H9 (cell line): ENCODE measurements around the gene RAD51D. TPM values are rescaled to one million over a fixed set of nuclear protein-coding genes. Genes with fewer than 3 reads are reported as not detected.

Experiments used
- DNase-seq: peaks from one replicate; pipeline ENCODE4 v3.0.0-alpha.2; 2017
- H2AFZ ChIP-seq: one replicate; pipeline ENCODE4 v1.6.1; 2013; ENCODE audit warnings: mild to moderate bottlenecking, low read length, control low read depth, moderate library complexity
- H2AK5ac ChIP-seq: 2 replicates; pipeline ENCODE4 v1.6.1; 2013; ENCODE audit warnings: low read length, control low read depth, mixed read lengths; ENCODE audit not compliant: insufficient read length
- H2BK120ac ChIP-seq: one replicate; pipeline ENCODE4 v1.6.1; 2013; ENCODE audit warnings: low read depth, mild to moderate bottlenecking, low read length, control low read depth, inconsistent platforms; ENCODE audit not compliant: poor library complexity, severe bottlenecking
- H2BK12ac ChIP-seq: 2 replicates; pipeline ENCODE4 v1.6.1; 2013; ENCODE audit warnings: low read length, control low read depth, mixed read lengths, low read depth; ENCODE audit not compliant: insufficient read length
- H2BK15ac ChIP-seq: 2 replicates; pipeline ENCODE4 v1.6.1; 2013; ENCODE audit warnings: low read depth, low read length, control low read depth
- H2BK20ac ChIP-seq: one replicate; pipeline ENCODE4 v1.6.1; 2013; ENCODE audit warnings: low read depth, mild to moderate bottlenecking, low read length, control low read depth, inconsistent platforms; ENCODE audit not compliant: poor library complexity, severe bottlenecking
- H2BK5ac ChIP-seq: 2 replicates; pipeline ENCODE4 v1.6.1; 2013; ENCODE audit warnings: low read length, control low read depth, mixed read lengths; ENCODE audit not compliant: insufficient read length
- H3K14ac ChIP-seq: 2 replicates; pipeline ENCODE4 v1.6.1; 2013; ENCODE audit warnings: low read length, control low read depth; ENCODE audit not compliant: insufficient read depth
- H3K18ac ChIP-seq: 2 replicates; pipeline ENCODE4 v1.6.1; 2013; ENCODE audit warnings: low read depth, mild to moderate bottlenecking, mixed read lengths, low read length, control low read depth; ENCODE audit not compliant: insufficient read length
- H3K23ac ChIP-seq: 2 replicates; pipeline ENCODE4 v1.6.1; 2013; ENCODE audit warnings: low read length, control low read depth, mixed read lengths, low read depth; ENCODE audit not compliant: insufficient read length
- H3K23me2 ChIP-seq: 2 replicates; pipeline ENCODE4 v1.6.1; 2013; ENCODE audit warnings: low read depth, mild to moderate bottlenecking, mixed read lengths, low read length, control low read depth; ENCODE audit not compliant: insufficient read length, poor library complexity, severe bottlenecking
- H3K27ac ChIP-seq: 2 replicates; pipeline ENCODE4 v1.5.1; 2013; ENCODE audit warnings: low read length, control low read depth, mixed read lengths, low read depth; ENCODE audit not compliant: insufficient read length
- H3K27me3 ChIP-seq: 2 replicates; pipeline ENCODE4 v1.6.1; 2013; ENCODE audit warnings: low read length, control low read depth, inconsistent platforms; ENCODE audit not compliant: insufficient read depth
- H3K4ac ChIP-seq: 2 replicates; pipeline ENCODE4 v1.6.1; 2013; ENCODE audit warnings: low read depth, mild to moderate bottlenecking, control low read depth, inconsistent platforms, low read length, moderate library complexity
- H3K4me1 ChIP-seq: 2 replicates; pipeline ENCODE4 v1.6.1; 2013; ENCODE audit warnings: low read length, control low read depth, inconsistent platforms; ENCODE audit not compliant: insufficient read depth
- H3K4me2 ChIP-seq: 2 replicates; pipeline ENCODE4 v1.6.1; 2013; ENCODE audit warnings: low read length, control low read depth, mixed read lengths; ENCODE audit not compliant: insufficient read length, insufficient read depth
- H3K56ac ChIP-seq: 2 replicates; pipeline ENCODE4 v1.6.1; 2013; ENCODE audit warnings: low read depth, mild to moderate bottlenecking, mixed read lengths, low read length, control low read depth; ENCODE audit not compliant: insufficient read length
- H3K79me1 ChIP-seq: 2 replicates; pipeline ENCODE4 v1.6.1; 2013; ENCODE audit warnings: low read depth, mild to moderate bottlenecking, moderate library complexity, low read length, control low read depth, inconsistent platforms; ENCODE audit not compliant: insufficient read depth, poor library complexity, severe bottlenecking
- H3K79me2 ChIP-seq: 2 replicates; pipeline ENCODE4 v1.6.1; 2013; ENCODE audit warnings: low read length, control low read depth, inconsistent platforms; ENCODE audit not compliant: insufficient read depth
- H3K9ac ChIP-seq: 2 replicates; pipeline ENCODE4 v1.6.1; 2013; ENCODE audit warnings: low read length, control low read depth, mixed read lengths; ENCODE audit not compliant: insufficient read length; ENCODE audit errors: extremely low read depth
- H3K9me3 ChIP-seq: one replicate; pipeline ENCODE4 v1.6.1; 2013; ENCODE audit warnings: low read depth, low read length, inconsistent platforms; ENCODE audit not compliant: control insufficient read depth
- H3T11ph ChIP-seq: one replicate; pipeline ENCODE4 v1.6.1; 2013; ENCODE audit warnings: mild to moderate bottlenecking, low read length, control low read depth, inconsistent platforms
- H4K20me1 ChIP-seq: one replicate; pipeline ENCODE4 v1.6.1; 2013; ENCODE audit not compliant: control insufficient read depth, insufficient read length, insufficient read depth
- H4K5ac ChIP-seq: 2 replicates; pipeline ENCODE4 v1.6.1; 2013; ENCODE audit warnings: low read depth, mild to moderate bottlenecking, mixed read lengths, low read length, control low read depth; ENCODE audit not compliant: insufficient read length
- H4K8ac ChIP-seq: replicated peaks from 2 replicates; pipeline ENCODE4 v1.6.1; 2013; ENCODE audit warnings: low read length, control low read depth, mixed read lengths, low read depth; ENCODE audit not compliant: insufficient read length
- H4K91ac ChIP-seq: 2 replicates; pipeline ENCODE4 v1.6.1; 2013; ENCODE audit warnings: low read depth, mild to moderate bottlenecking, moderate library complexity, mixed read lengths, low read length, control low read depth; ENCODE audit not compliant: insufficient read length
- H3K27ac Mint-ChIP-seq, 3 experiments: 2 replicates in 2 of 3; 3 replicates in 1 of 3; pipeline ENCODE4 v1.8.0; 2020 to 2021; ENCODE audit warnings: mixed read lengths in 3 of 3, mild to moderate bottlenecking in 1 of 3, moderate library complexity in 1 of 3
- H3K27me3 Mint-ChIP-seq: 2 replicates; pipeline ENCODE4 v1.8.0; 2021; ENCODE audit warnings: low read depth, mild to moderate bottlenecking, moderate library complexity, mixed read lengths
- H3K36me3 Mint-ChIP-seq, 3 experiments: 2 replicates in 2 of 3; 3 replicates in 1 of 3; pipeline ENCODE4 v1.8.0; 2020 to 2021; ENCODE audit warnings: low read depth in 3 of 3, mixed read lengths in 3 of 3; ENCODE audit not compliant: insufficient read depth in 1 of 3
- H3K4me1 Mint-ChIP-seq, 2 experiments: 2 replicates each; pipeline ENCODE4 v1.8.0; 2020; ENCODE audit warnings: mixed read lengths in 2 of 2
- H3K4me3 Mint-ChIP-seq, 2 experiments: 2 replicates in 1 of 2; 3 replicates in 1 of 2; pipeline ENCODE4 v1.8.0; 2020 to 2021; ENCODE audit warnings: mild to moderate bottlenecking in 2 of 2, mixed read lengths in 2 of 2, moderate library complexity in 1 of 2
- H3K9me3 Mint-ChIP-seq, 2 experiments: 2 replicates in 1 of 2; 3 replicates in 1 of 2; pipeline ENCODE4 v1.8.0; 2020; ENCODE audit warnings: mild to moderate bottlenecking in 2 of 2, mixed read lengths in 2 of 2, moderate library complexity in 1 of 2
- CTCF ChIP-seq: fragments of 200-600 bp; sonication (generic); conservative IDR thresholded peaks from 3 replicates; pipeline ENCODE4 v1.8.0; 2021; ENCODE audit warnings: antibody characterized with exemption, mild to moderate bottlenecking
- WGBS: extraction: QIAGEN DNeasy Blood & Tissue Kit; methylation state at CpG from one replicate; pipeline ENCODE4 v1.1.7; 2013; ENCODE audit warnings: missing lambda C conversion rate, low lambda C conversion rate, mixed read lengths; ENCODE audit not compliant: insufficient read length; ENCODE audit errors: extremely low coverage; 5-methylcytosine and 5-hydroxymethylcytosine counted together
- total RNA-seq: library from RNA; stranded (reverse); gene quantifications from 2 replicates; pipeline ENCODE4 v1.2.1, GENCODE V29; 2021

RAD51D gene
- total RNA-seq, 1 experiment from 2014 or later = 15.8 TPM

GRCh38 chr17:35081638-35082037 is 38.0 kb downstream of the RAD51D start:
- Mint-ChIP-seq H3K27ac (no peak overlapping the region), H3K4me3 (no peak overlapping the region), H3K4me1 (peaks cover 53 to 54% of the 10 kb centered on the region in 2 experiments), H3K9me3 (no peaks in the 10 kb centered on the region), H3K36me3 (no peaks in the 10 kb centered on the region), H3K27me3 (no peaks in the 10 kb centered on the region; the same call in 1 of the 2 replicates)
- Histone ChIP-seq H3K9me3 (no peaks in the 10 kb centered on the region), H3K14ac (no peak overlapping the region), H3K4ac (no peak overlapping the region), H4K91ac (no peak overlapping the region), H2BK12ac (no peak overlapping the region), H2AK5ac (no peak overlapping the region), H2BK15ac (no peak overlapping the region), H3K23ac (no peak overlapping the region), H3K27me3 (no peaks in the 10 kb centered on the region), H2BK5ac (no peak overlapping the region), H3K79me2 (0 out of 2 replicates have a peak, but pooled peaks cover 2% of the 10 kb centered on the region), H3K79me1 (peaks cover 2% of the 10 kb centered on the region), H3K4me1 (peaks cover 10% of the 10 kb centered on the region; the same call in 1 of the 2 replicates), H3K27ac (no peak overlapping the region), H4K20me1 (no peaks in the 10 kb centered on the region), H3K18ac (no peak overlapping the region), H3T11ph (no peak overlapping the region), H2BK120ac (no peak overlapping the region), H2BK20ac (no peak overlapping the region), H2AFZ (no peak overlapping the region), H3K56ac (no peak overlapping the region), H4K8ac (no peak overlapping the region), H3K4me2 (no peak overlapping the region), H3K9ac (no peak overlapping the region), H3K23me2 (no peaks in the 10 kb centered on the region), H4K5ac (no peak overlapping the region)
- WGBS = no CpG with 5 or more reads among the region's 1 CpG
- DNase-seq = no peak
- TF ChIP-seq CTCF = no peak
